ENCODE data around the gene INAFM2. TPM values are rescaled to one million over a fixed set of nuclear protein-coding genes. Genes with fewer than 3 reads are reported as not detected.

The INAFM2 gene
- total RNA-seq, 1 donor from 2014 or later: 55.6 TPM

DNA sequence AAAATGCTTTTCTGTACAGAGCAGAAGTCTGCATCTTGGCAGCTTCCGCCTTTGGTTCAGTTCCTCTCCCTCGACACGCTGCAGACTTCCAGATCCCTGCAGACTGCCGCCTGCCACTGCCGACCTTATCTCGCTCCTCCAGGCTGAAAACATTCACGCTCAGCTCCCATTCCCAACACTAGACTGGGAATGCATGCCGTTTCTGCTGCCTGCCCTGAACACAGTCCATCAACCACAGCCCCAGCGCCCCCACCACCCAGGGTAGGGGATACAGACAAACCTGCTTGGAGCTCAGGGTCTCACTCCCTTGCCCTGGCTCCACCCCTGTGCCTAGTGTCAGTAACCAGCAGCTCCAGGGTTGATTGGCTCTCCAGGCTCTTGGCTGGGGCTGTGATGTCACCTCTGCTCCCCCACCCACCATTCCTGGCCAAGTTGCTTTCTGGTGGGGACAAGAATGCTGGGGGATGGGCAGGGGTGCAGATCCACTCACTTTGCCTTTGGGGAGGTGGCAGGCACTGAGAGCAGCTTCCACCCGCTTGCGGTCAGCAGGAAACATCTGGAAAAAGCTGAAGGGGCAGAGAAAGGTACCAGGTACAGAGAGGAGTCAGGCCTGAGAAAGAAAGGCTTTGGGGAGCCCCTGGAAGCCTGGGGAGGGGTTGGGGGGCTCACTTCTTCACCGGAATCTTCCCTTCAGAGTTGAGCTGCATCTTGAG lies 21.9 kb upstream of the INAFM2 start:
- ATAC-seq (peak; percentile 43), DNase-seq (ENCODE audit: missing footprints) (no peak)
- intact Hi-C loops (cut with DNase I): no loop called here

DNA sequence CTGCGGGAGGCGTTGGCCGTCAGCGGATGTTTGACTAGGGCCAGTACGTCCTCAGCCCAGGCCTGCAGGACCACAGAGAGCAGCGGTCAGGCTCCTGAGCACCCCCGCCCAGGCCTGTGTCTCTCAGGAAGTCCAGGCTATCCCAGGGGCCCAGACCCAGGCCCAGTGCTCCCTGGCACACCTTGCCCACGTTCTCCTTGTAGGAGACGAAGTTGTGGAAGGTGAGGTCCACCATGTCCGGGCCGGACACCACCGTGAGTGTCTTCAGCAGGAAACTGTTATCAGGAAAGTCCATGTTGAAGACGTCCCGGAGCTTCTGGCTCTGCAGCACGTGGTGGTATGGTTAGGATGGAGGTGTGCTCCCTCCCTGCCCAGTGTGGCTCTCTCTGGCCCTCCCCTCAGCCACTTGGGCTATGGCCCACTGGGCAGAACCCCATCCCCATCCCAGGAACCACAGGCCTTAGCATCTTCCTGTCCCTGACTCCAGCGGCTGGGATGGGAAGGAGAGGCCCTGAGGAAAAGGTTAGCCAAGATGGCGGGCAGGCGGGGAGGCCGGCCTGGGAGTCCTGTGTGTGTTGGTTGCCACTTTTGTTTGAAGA lies 21.1 kb upstream of the INAFM2 start:
- no peak for DNase-seq (ENCODE audit: missing footprints)
- ATAC-seq: no peak
- intact Hi-C loops (cut with DNase I): no loop called here

GRCh38 chr15:40302981-40303380 lies 20.5 kb upstream of the INAFM2 start:
- no peak for ATAC-seq
- DNase-seq (ENCODE audit: missing footprints): no peak
- intact Hi-C loops (cut with DNase I): no loop called here

DNA sequence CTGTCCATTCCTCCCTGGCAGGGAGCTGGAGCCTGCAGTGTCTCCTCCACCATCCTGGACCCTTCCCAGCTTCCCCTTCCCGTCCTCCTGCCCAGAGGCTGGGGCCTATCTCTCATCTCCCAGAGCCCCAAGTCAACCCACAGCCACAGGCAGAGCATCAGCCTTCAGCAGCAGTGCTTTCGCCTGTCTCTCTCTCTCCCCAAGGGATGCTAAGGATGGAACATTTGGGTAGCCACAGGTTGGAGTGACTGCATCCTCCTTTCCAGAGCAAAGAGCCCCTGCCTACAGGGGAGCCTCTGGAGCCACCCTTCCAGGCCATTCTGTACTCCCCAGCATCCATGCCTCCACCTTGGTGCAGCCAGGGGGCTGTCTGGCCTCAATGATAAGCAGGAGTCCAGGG lies 19.9 kb upstream of the INAFM2 start:
- ATAC-seq: no peak
- DNase-seq (ENCODE audit: missing footprints): no peak
- intact Hi-C loops (cut with DNase I): no loop called here

GRCh38 chr15:40305281-40305680 lies 18.2 kb upstream of the INAFM2 start:
- DNase-seq (ENCODE audit: missing footprints) (no peak), ATAC-seq (no peak)
- intact Hi-C loops (cut with DNase I): no loop called here

- ATAC-seq: no peak
- DNase-seq (ENCODE audit: missing footprints): no peak
- intact Hi-C loops (cut with DNase I): no loop called here
Observed at GRCh38 chr15:40306371-40306770, 17.1 kb upstream of the INAFM2 start.

GRCh38 chr15:40306908-40307307 lies 16.6 kb upstream of the INAFM2 start:
- no peak for DNase-seq (ENCODE audit: missing footprints)
- ATAC-seq: no peak
- intact Hi-C loops (cut with DNase I): no loop called here

- intact Hi-C loops (cut with DNase I): no loop called here
- ATAC-seq: peak; percentile 57
- peak; percentile 81 for DNase-seq (ENCODE audit: missing footprints)
Observed at GRCh38 chr15:40307421-40308211, 15.9 kb upstream of the INAFM2 start, which contains the start of gene PLCB2. PLCB2 (minus strand) TSS chr15:40307935; CDS start chr15:40307672, 263 bp downstream.

DNA sequence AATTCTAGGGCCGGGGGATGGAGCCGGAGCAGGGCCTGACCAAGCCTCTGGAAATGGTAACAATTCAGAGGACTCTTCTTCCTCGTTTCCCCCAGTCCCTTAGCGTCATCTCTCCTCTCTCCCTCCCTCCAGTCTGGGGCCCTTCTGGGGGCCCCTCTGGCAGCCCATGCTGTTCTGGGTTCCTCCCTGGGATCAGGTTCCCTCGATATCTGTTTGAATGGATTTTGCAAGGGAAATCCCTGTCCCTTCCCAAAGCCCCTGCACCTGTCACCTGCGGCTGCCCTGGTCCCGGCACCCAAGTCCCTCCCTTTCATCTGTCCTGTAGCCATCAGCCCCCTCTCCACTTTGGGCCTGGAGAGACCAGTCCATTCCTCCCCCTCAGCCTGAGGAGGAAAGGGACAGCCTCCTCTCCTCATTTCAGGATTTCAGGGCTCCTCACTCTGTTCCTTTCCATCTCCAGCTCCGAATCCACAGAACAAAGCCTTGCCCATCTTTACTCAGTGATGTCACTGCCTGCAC lies 14.1 kb upstream of the INAFM2 start:
- intact Hi-C loops (cut with DNase I): no loop called here
- no peak for DNase-seq (ENCODE audit: missing footprints)

GRCh38 chr15:40310001-40310959 lies 13.2 kb upstream of the INAFM2 start:
- peak; percentile 74 for ATAC-seq
- intact Hi-C loops (cut with DNase I): loop anchor here (1.0 to 5.0 kb wide), 2 partner anchors 31 to 93 kb away; no protein-coding TSS in a partner anchor
- peak; percentile 81 for DNase-seq (ENCODE audit: missing footprints)

More for the DNA sequence above, 14.1 kb upstream of the INAFM2 start:
- no peak for ATAC-seq

GRCh38 chr15:40310993-40311392 lies 12.5 kb upstream of the INAFM2 start:
- no peak for DNase-seq (ENCODE audit: missing footprints)
- intact Hi-C loops (cut with DNase I): loop anchor here (1.0 to 5.0 kb wide), 2 partner anchors 32 to 94 kb away; no protein-coding TSS in a partner anchor
- ATAC-seq: no peak

- ATAC-seq (no peak), DNase-seq (ENCODE audit: missing footprints) (no peak)
- intact Hi-C loops (cut with DNase I): loop anchor here (5.0 kb wide), 1 partner anchor 95 kb away; no protein-coding TSS in a partner anchor
Observed at GRCh38 chr15:40312370-40313158, 10.9 kb upstream of the INAFM2 start.

DNA sequence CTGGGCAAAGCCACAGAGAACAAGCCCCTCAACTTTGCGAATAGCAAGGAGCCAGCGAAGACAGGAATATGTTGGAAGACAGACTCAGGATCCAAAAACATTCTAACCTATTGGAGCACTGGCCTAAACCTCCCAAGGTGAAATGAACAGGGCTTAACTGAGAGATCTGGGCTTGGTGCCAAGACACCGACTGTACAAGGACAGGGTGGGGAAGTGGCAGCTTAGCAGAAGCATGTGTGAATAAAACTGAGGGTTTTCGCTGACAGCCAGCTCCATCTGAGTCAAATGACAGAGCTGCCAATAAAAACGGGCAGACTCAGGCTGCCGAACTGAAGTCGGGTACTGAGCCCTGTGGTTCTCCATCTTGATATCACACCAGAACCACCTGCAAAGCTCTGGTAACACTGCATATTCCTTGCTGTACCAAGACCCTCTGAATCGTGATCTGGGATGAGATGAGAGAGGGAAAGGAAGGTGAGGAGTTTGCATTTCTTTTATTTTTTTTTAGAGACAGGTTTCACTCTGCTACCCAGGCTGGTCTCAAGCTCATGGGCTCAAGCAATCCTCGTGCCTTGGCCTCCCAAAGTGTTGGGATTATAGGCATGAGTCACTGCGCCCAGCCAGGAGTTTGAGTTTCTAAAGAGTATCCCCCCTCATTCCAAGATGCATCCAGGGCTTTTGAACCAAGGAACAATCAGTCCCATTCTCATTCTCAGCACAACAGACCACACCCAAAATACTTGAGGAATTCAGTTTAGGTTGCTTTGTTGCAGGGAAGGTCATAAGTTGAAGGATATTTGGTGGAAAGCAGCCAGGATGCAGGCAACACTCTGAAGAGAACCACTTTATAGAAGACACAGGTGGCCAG lies 9.7 kb upstream of the INAFM2 start:
- peak; percentile 65 for ATAC-seq
- intact Hi-C loops (cut with DNase I): loop anchor here (5.0 kb wide), 1 partner anchor 96 kb away; no protein-coding TSS in a partner anchor
- no peak for DNase-seq (ENCODE audit: missing footprints)

DNA sequence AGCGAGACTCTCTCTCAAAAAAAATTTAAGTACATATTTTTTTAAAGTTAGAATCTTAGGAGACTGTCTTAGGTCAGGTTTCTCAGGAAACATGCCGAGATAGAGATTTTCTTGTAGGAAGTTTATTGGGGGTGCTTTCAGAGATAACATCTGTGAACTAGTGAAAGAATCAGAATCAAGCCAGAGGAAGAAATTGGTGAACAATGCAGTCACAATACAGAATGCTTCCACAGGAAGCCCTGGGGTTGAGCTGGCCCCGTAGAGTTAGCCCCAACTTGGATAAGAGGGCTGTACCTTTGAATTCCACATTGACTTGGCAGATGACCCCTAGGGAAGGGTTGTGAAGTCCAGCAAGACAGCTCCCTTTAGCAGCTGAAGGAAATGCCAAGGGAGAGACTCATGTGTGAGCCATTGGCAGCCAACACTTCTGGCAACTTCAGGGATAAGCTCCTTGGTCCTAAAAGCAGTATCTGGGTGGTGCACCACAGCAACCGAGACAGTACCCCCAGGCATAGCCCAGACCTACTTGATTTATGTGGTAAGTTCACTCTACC lies 8.7 kb upstream of the INAFM2 start:
- no peak for ATAC-seq
- intact Hi-C loops (cut with DNase I): loop anchor here (5.0 kb wide), 1 partner anchor 97 kb away; no protein-coding TSS in a partner anchor
- DNase-seq (ENCODE audit: missing footprints): no peak

DNA sequence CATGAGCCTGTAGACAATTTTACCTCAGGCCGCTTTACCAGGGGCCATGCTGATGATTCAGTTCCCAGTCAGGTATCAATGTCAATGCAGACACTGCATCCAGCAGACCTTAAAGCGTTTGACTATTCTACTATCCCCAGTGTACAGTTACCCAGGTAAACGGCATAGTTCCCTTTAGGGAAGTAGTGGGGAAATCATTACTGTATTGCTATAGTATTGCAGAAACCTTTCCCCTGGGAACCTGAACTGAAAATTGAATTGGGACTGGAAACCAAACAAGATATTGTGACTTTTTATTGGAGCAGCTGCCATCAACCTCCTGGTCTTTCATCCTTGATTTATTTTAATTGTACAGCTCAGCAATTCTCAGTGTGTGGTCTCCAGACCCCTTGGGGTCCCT lies 6.6 kb upstream of the INAFM2 start:
- intact Hi-C loops (cut with DNase I): no loop called here

DNA sequence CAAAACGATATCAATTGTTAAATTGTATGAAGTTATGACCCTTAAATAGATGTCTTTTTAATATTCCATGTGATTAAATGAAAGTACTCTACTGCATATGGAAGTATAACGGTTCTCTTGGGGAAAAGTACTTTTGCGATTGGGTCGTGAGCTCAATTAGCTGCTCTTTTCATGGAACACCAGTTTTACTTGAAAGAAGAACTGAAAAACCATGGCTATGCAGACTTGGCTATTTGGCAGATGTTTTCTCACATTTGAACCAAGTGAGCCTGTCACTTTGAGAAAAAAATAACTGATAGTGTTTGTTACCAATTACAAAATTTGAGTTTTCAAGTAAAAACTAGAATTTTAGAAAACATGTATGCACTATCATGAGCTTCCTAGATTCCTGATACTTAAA lies 5.9 kb upstream of the INAFM2 start:
- intact Hi-C loops (cut with DNase I): no loop called here
- ATAC-seq (no peak), DNase-seq (ENCODE audit: missing footprints) (no peak)

More for the DNA sequence above, 6.6 kb upstream of the INAFM2 start:
- no peak for DNase-seq (ENCODE audit: missing footprints)
- no peak for ATAC-seq
